Glutamatergic neuron (in vitro differentiated cells): ENCODE measurements around the gene CHI3L1. TPM values are rescaled to one million over a fixed set of nuclear protein-coding genes. Genes with fewer than 3 reads are reported as not detected.
A peak's percentile ranks its signal among the peaks of the same experiment; 100 is the strongest.

Experiments
- DNase-seq: peaks from one replicate; pipeline ENCODE4 v3.0.0; 2022
- H3K27ac Mint-ChIP-seq: one replicate; pipeline ENCODE4 v1.8.0; 2020; ENCODE audit warnings: mild to moderate bottlenecking, mixed read lengths, inconsistent platforms; ENCODE audit not compliant: unreplicated experiment
- H3K27me3 Mint-ChIP-seq: one replicate; pipeline ENCODE4 v1.8.0; 2020; ENCODE audit warnings: mild to moderate bottlenecking, moderate library complexity, mixed read lengths, inconsistent platforms; ENCODE audit not compliant: unreplicated experiment
- H3K36me3 Mint-ChIP-seq: one replicate; pipeline ENCODE4 v1.8.0; 2020; ENCODE audit warnings: mild to moderate bottlenecking, mixed read lengths, inconsistent platforms; ENCODE audit not compliant: unreplicated experiment
- H3K4me1 Mint-ChIP-seq: one replicate; pipeline ENCODE4 v1.8.0; 2020; ENCODE audit warnings: mild to moderate bottlenecking, low read depth, mixed read lengths, inconsistent platforms; ENCODE audit not compliant: unreplicated experiment
- H3K4me3 Mint-ChIP-seq: one replicate; pipeline ENCODE4 v1.8.0; 2020; ENCODE audit warnings: mild to moderate bottlenecking, mixed read lengths, inconsistent platforms; ENCODE audit not compliant: unreplicated experiment
- H3K9me3 Mint-ChIP-seq: one replicate; pipeline ENCODE4 v1.8.0; 2020; ENCODE audit warnings: mild to moderate bottlenecking, moderate library complexity, mixed read lengths, inconsistent platforms; ENCODE audit not compliant: unreplicated experiment
- total RNA-seq: library from RNA; stranded (reverse); fragmentation: NEBNext Ultra II Directional; extraction: Animal tissue kit (Norgen Biotek cat#: 25700); gene quantifications from one replicate; pipeline ENCODE4 v1.2.1, GENCODE V29; 2021; ENCODE audit not compliant: unreplicated experiment
- TF ChIP-seq, protein P1 (sequence below): fragments of 200-600 bp; sonication (generic); IDR thresholded peaks from one replicate; pipeline ENCODE4 v1.5.0; 2021; ENCODE audit not compliant: partially characterized antibody, unreplicated experiment

The CHI3L1 gene
- total RNA-seq, 1 donor from 2014 or later, result not detected

GRCh38 chr1:203173566-203173965, 12.9 kb downstream of the CHI3L1 start:
- TF ChIP-seq, protein P1, sequence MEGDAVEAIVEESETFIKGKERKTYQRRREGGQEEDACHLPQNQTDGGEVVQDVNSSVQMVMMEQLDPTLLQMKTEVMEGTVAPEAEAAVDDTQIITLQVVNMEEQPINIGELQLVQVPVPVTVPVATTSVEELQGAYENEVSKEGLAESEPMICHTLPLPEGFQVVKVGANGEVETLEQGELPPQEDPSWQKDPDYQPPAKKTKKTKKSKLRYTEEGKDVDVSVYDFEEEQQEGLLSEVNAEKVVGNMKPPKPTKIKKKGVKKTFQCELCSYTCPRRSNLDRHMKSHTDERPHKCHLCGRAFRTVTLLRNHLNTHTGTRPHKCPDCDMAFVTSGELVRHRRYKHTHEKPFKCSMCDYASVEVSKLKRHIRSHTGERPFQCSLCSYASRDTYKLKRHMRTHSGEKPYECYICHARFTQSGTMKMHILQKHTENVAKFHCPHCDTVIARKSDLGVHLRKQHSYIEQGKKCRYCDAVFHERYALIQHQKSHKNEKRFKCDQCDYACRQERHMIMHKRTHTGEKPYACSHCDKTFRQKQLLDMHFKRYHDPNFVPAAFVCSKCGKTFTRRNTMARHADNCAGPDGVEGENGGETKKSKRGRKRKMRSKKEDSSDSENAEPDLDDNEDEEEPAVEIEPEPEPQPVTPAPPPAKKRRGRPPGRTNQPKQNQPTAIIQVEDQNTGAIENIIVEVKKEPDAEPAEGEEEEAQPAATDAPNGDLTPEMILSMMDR, result no peak
- H3K27me3 Mint-ChIP-seq, result peaks cover 13% of the 10 kb centered on the region
- peak overlapping the region; percentile 38 for H3K4me3 Mint-ChIP-seq
- peaks cover 6% of the 10 kb centered on the region for H3K9me3 Mint-ChIP-seq
- peak; percentile 64 for DNase-seq
- peak overlapping the region; percentile 43 for H3K27ac Mint-ChIP-seq
- no peaks in the 10 kb centered on the region for H3K36me3 Mint-ChIP-seq
- H3K4me1 Mint-ChIP-seq, result peaks cover 17% of the 10 kb centered on the region

GRCh38 chr1:203173011-203173555, 13.4 kb downstream of the CHI3L1 start:
- peaks cover 15% of the 10 kb centered on the region for H3K4me1 Mint-ChIP-seq
- peaks cover 13% of the 10 kb centered on the region for H3K27me3 Mint-ChIP-seq
- H3K36me3 Mint-ChIP-seq, result no peaks in the 10 kb centered on the region
- TF ChIP-seq, protein P1, result no peak
- no peak for DNase-seq
- no peak overlapping the region for H3K4me3 Mint-ChIP-seq
- peaks cover 4% of the 10 kb centered on the region for H3K9me3 Mint-ChIP-seq
- no peak overlapping the region for H3K27ac Mint-ChIP-seq

DNA sequence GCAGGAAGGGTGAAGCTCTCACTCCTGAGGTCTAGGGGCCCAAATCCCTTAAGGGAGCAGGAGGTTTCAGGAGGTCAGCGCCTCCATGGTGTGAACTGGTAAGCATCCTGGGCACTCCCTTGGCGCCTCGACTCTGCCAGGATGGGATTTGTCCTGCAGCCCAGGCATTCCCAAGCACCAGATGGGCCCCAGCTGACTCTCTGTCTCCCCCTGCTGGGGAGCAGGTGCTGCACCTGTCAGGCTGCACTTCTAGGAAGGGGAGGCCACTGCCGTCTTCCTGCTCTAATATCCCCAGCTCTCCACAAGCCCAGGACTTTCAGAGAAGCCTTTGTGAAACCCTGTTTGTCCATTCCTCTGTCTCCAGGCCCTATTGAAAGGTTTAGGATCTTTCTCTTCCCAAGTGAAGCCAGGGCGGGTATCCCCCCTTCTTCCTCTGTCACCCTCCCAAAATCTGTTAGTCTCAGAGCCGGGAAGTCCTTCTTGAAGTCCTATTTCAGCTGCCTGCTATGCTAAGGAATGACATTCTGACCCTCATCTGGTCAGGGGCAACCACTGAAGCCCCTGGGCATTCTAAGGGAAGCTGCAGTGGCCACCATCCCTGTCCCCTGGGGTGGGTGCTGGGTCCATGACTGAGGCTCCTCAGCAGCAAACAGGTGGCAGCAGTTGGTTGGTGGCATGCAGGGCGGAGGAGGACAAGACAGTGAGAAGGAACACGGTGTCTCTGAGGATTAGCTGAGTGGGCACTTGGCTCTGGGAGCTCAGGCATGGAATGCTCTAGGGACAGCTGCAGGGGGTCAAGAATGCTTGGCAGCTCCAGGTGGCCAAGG, 14.1 kb downstream of the CHI3L1 start:
- H3K9me3 Mint-ChIP-seq, result peaks cover 4% of the 10 kb centered on the region
- H3K4me1 Mint-ChIP-seq, result peaks cover 11% of the 10 kb centered on the region
- TF ChIP-seq, protein P1, result peak; percentile 70
- peaks cover 11% of the 10 kb centered on the region for H3K27me3 Mint-ChIP-seq
- no peak overlapping the region for H3K27ac Mint-ChIP-seq
- peak; percentile 65 for DNase-seq
- H3K36me3 Mint-ChIP-seq, result no peaks in the 10 kb centered on the region
- H3K4me3 Mint-ChIP-seq, result no peak overlapping the region

GRCh38 chr1:203171341-203172183, 14.9 kb downstream of the CHI3L1 start:
- no peaks in the 10 kb centered on the region for H3K9me3 Mint-ChIP-seq
- DNase-seq, result no peak
- H3K4me3 Mint-ChIP-seq, result no peak overlapping the region
- TF ChIP-seq, protein P1, result no peak
- no peaks in the 10 kb centered on the region for H3K36me3 Mint-ChIP-seq
- no peak overlapping the region for H3K27ac Mint-ChIP-seq
- peaks cover 6% of the 10 kb centered on the region for H3K27me3 Mint-ChIP-seq
- H3K4me1 Mint-ChIP-seq, result peaks cover 9% of the 10 kb centered on the region
